Activated naive CD8-positive, alpha-beta T cell treated with anti-CD3 and anti-CD28 coated beads for 36 hours (primary cell): Measurements from ENCODE around the gene PXDN. TPM values are rescaled to one million over a fixed set of nuclear protein-coding genes. Genes with fewer than 3 reads are reported as not detected.

Experiments
- DNase-seq: peaks from one replicate; pipeline ENCODE4 v3.0.0; 2021
- H3K27ac Mint-ChIP-seq: one replicate; pipeline ENCODE4 v1.8.0; 2022; ENCODE audit warnings: mild to moderate bottlenecking, moderate library complexity, mixed read lengths
- H3K27me3 Mint-ChIP-seq: one replicate; pipeline ENCODE4 v1.8.0; 2022; ENCODE audit warnings: mild to moderate bottlenecking, mixed read lengths
- H3K36me3 Mint-ChIP-seq: one replicate; pipeline ENCODE4 v1.8.0; 2021; ENCODE audit warnings: mild to moderate bottlenecking, mixed read lengths
- H3K4me1 Mint-ChIP-seq: one replicate; pipeline ENCODE4 v1.8.0; 2021; ENCODE audit warnings: mixed read lengths
- H3K4me3 Mint-ChIP-seq: one replicate; pipeline ENCODE4 v1.8.0; 2022; ENCODE audit warnings: mild to moderate bottlenecking, moderate library complexity, mixed read lengths
- H3K9me3 Mint-ChIP-seq: one replicate; pipeline ENCODE4 v1.8.0; 2022; ENCODE audit warnings: mixed read lengths
- total RNA-seq, 2 experiments: library from RNA; stranded (reverse); gene quantifications; one replicate each; pipeline ENCODE4 v1.2.3, GENCODE V29; 2021

PXDN gene
- total RNA-seq, 2 experiments from 2014 or later, result 1.8 to 2.1 TPM

GRCh38 chr2:1660656-1661640, 83.4 kb downstream of the PXDN start:
- H3K27ac Mint-ChIP-seq, result no peak overlapping the region
- no peaks in the 10 kb centered on the region for H3K4me1 Mint-ChIP-seq
- no peaks in the 10 kb centered on the region for H3K9me3 Mint-ChIP-seq

DNA sequence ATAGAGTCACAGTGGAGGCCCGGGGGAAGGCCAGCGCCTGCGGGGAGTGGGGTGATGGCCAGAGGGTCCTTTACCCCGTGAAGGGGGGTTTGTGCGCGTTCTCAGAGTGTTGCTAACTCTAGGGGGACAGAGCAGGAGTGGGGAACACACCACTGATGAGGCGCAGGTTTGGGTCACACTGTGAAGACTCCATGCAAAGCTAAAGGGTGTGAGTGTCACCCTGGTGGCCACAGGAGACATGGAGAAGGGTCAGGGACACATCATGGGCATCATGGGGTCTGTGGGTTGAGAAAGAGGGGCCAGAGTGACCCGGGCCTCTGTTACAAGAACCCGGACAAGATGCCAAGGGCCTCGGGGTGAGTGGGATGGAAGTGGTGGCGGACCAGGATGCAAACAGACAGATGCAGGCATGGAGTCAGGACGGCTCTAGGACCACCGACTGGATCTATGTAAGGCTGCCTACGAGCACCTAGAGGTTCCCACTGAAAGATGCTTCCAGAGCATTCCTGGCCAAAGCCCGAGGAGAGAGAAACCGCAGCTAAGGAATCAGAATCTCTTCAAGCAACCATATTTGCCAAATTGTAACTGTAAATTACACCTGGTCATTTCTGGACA, 84.3 kb downstream of the PXDN start:
- no peak overlapping the region for H3K4me3 Mint-ChIP-seq
- H3K36me3 Mint-ChIP-seq, result no peaks in the 10 kb centered on the region
- no peak overlapping the region for H3K27ac Mint-ChIP-seq
- H3K27me3 Mint-ChIP-seq, result peaks cover 3% of the 10 kb centered on the region
- no peak for DNase-seq
- H3K4me1 Mint-ChIP-seq, result no peaks in the 10 kb centered on the region
- H3K9me3 Mint-ChIP-seq, result no peaks in the 10 kb centered on the region

More at GRCh38 chr2:1660656-1661640, 83.4 kb downstream of the PXDN start:
- no peak overlapping the region for H3K4me3 Mint-ChIP-seq
- peaks cover 3% of the 10 kb centered on the region for H3K27me3 Mint-ChIP-seq
- H3K36me3 Mint-ChIP-seq, result no peaks in the 10 kb centered on the region
- DNase-seq, result no peak

- Mint-ChIP-seq H3K27ac (no peak overlapping the region), H3K27me3 (peaks cover 3% of the 10 kb centered on the region), H3K36me3 (no peaks in the 10 kb centered on the region), H3K9me3 (no peaks in the 10 kb centered on the region), H3K4me3 (no peak overlapping the region), H3K4me1 (no peaks in the 10 kb centered on the region)
- DNase-seq, result no peak
These were observed 85.7 kb downstream of the PXDN start for GRCh38 chr2:1658394-1659151.

- H3K27me3 Mint-ChIP-seq, result peaks cover 3% of the 10 kb centered on the region
- H3K4me1 Mint-ChIP-seq, result no peaks in the 10 kb centered on the region
- H3K27ac Mint-ChIP-seq, result no peak overlapping the region
- DNase-seq, result no peak
- no peaks in the 10 kb centered on the region for H3K9me3 Mint-ChIP-seq
- H3K36me3 Mint-ChIP-seq, result no peaks in the 10 kb centered on the region
- H3K4me3 Mint-ChIP-seq, result no peak overlapping the region
These were observed 87.1 kb downstream of the PXDN start for GRCh38 chr2:1656961-1657841.

GRCh38 chr2:1656326-1656960, 87.9 kb downstream of the PXDN start:
- no peaks in the 10 kb centered on the region for H3K4me1 Mint-ChIP-seq
- H3K4me3 Mint-ChIP-seq, result no peak overlapping the region
- H3K27ac Mint-ChIP-seq, result no peak overlapping the region
- no peaks in the 10 kb centered on the region for H3K36me3 Mint-ChIP-seq
- no peak for DNase-seq
- H3K27me3 Mint-ChIP-seq, result no peaks in the 10 kb centered on the region
- no peaks in the 10 kb centered on the region for H3K9me3 Mint-ChIP-seq

DNA sequence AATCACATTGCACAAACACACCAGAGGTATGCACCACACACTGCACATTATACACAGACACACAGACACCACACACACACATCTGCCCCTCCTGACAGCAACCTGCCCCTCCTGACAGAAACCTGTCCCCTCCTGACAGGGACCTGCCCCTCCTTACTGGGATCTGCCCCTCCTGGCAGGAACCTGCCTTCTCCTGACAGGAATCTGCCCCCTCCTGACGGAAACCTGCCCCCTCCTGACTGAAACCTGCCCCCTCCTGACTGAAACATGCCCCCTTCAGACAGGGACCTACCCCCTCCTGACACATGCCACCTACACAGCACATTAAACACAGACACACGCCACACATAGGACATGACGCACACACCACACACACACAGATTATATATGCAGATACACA, 88.9 kb downstream of the PXDN start:
- DNase-seq, result no peak
- Mint-ChIP-seq H3K27me3 (no peaks in the 10 kb centered on the region), H3K9me3 (no peaks in the 10 kb centered on the region), H3K27ac (no peak overlapping the region), H3K36me3 (no peaks in the 10 kb centered on the region), H3K4me1 (no peaks in the 10 kb centered on the region), H3K4me3 (no peak overlapping the region)

- H3K9me3 Mint-ChIP-seq, result no peaks in the 10 kb centered on the region
- DNase-seq, result no peak
- no peak overlapping the region for H3K4me3 Mint-ChIP-seq
- H3K27ac Mint-ChIP-seq, result no peak overlapping the region
- no peaks in the 10 kb centered on the region for H3K27me3 Mint-ChIP-seq
- H3K36me3 Mint-ChIP-seq, result no peaks in the 10 kb centered on the region
- no peaks in the 10 kb centered on the region for H3K4me1 Mint-ChIP-seq
These were observed 89.5 kb downstream of the PXDN start for GRCh38 chr2:1654696-1655374.

DNA sequence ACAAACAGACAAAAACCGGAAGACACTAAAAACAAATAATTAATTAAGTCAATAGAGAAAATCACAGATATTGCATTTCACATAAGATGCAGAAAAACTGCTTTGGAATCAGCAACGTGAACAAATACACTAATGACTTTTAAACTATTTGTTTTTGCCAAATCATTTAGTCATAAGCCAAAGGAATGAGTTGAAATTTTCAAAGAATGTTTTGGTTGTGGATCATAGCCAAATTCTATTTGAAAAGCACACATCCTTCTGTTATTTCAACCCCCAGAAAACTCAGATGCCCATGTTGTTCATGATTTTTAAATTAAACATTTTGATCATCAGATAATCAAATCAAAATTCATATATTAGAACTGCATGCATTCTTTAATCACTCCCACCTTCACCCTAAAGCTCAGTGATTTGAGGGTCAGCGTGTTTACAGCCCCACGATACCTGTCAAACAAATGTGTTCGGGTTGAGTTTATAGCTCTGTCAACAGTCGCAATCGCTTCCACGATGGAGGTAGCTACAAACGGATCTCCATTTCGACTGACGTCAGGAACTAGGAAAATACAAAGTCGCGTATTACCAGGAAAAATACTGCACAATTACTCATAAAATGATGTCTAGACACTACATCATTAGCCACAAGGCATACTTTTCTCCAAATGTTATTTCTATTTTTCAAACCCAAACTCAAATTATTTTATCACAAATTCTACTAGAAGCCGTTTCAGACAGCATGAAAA, 90.2 kb downstream of the PXDN start:
- Mint-ChIP-seq H3K27me3 (no peaks in the 10 kb centered on the region), H3K27ac (no peak overlapping the region), H3K9me3 (no peaks in the 10 kb centered on the region), H3K4me3 (no peak overlapping the region), H3K36me3 (no peaks in the 10 kb centered on the region), H3K4me1 (no peaks in the 10 kb centered on the region)
- DNase-seq, result no peak

DNA sequence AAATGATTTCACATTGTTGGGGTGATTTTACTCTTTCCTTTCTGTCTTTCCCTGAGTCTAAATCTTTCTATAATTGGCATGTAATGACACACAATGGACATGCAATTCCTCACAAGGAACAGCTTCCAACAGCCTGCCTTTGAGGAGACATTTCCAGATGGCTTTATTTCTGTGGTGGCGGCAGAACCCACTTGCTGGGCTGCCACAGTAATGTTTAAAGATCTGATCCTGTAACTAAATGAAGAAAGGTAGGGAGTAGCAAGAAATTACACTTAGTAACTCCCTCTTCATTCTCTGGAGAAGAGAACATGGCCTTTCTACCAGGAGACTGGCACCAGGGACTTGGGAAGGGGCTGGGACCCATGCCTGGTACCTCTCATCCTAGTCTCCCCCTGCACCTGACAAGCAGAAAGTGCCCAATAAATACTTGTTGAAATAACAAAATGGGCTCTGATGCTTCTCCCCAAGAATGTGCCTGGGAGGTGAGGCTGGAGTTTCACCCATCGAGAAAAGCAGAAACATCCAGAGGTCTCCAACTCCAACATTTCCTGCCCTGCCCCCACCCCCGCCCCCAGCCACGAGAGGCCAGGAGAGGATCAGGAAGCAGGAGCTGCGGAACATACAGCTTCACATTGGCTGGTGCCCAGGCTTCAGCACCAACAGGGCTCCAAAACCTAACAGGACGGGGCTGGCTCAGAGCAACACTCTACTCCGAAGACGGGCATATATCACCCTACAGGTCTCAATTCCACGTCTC, 92.1 kb downstream of the PXDN start:
- Mint-ChIP-seq H3K9me3 (no peaks in the 10 kb centered on the region), H3K27ac (no peak overlapping the region), H3K4me1 (no peaks in the 10 kb centered on the region), H3K36me3 (no peaks in the 10 kb centered on the region), H3K4me3 (no peak overlapping the region), H3K27me3 (no peaks in the 10 kb centered on the region)
- no peak for DNase-seq

GRCh38 chr2:1651121-1652033, 92.9 kb downstream of the PXDN start:
- Mint-ChIP-seq H3K27me3 (no peaks in the 10 kb centered on the region), H3K9me3 (no peaks in the 10 kb centered on the region), H3K27ac (no peak overlapping the region), H3K36me3 (no peaks in the 10 kb centered on the region), H3K4me1 (no peaks in the 10 kb centered on the region), H3K4me3 (no peak overlapping the region)
- DNase-seq, result no peak

DNA sequence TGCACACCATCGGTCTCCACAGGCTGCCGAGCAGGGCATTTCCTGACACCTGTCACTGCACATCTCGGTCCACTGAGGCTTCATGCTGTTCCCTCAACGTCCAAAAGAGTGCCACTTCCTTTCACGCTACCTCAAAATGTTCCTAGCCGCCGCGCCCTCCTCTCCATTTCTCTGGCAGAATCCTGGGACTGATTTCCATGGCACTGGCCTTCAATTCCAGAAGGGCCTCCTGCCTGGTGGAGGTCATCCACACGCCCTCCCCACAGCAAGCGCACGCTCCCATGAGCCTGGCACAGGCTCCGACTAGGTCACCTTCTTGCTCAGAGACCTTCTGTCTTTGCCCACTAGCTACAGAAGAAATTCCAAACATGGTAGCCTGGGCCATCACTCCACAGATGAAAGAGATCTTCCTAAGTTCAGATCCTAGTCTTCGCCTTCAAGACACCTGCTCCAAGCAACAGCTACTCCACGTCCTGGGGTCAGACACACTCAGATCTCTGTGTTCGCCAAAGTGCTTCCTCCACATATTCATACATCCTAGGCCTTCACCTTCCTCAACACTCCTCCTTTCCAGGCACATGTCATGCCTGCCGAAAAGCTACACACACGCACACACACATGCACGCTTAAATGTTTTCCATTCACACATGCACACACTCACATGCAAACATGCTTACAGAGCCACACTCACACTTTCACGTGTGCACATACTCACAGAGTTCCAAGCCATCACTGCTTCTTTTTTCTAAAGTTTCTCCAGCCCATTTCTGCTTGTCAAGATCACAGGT, 94.0 kb downstream of the PXDN start:
- Mint-ChIP-seq H3K27me3 (no peaks in the 10 kb centered on the region), H3K9me3 (no peaks in the 10 kb centered on the region), H3K36me3 (no peaks in the 10 kb centered on the region), H3K4me3 (no peak overlapping the region), H3K27ac (no peak overlapping the region), H3K4me1 (no peaks in the 10 kb centered on the region)
- no peak for DNase-seq
